Right ventricle myocardium inferior (tissue), 1 donor: ENCODE data around the gene RIMS1. TPM values are rescaled to one million over a fixed set of nuclear protein-coding genes. Genes with fewer than 3 reads are reported as not detected.

Source experiments
- ATAC-seq: fragments of 200-7000 bp; cut with Tn5 transposase; one replicate; pipeline ENCODE4 v1.9.1; 2020; ENCODE audit warnings: mild to moderate bottlenecking, moderate library complexity
- DNase-seq: peaks from one replicate; pipeline ENCODE4 v3.0.0; 2021; ENCODE audit errors: missing footprints
- intact Hi-C: fragments of 100-400 bp; cut with DNase I; formaldehyde crosslinking; loops from one replicate; pipeline ENCODE4 v1.11.0; 2022
- total RNA-seq: library from RNA; stranded (reverse); fragmentation: NEBNext Ultra II Directional; extraction: Animal tissue kit (Norgen Biotek cat#: 25700); gene quantifications from one replicate; pipeline ENCODE4 v1.2.1, GENCODE V29; 2021
- donor health status: DM: no; HTN: yes; CAD: no; lungs with severe emphysema.

RIMS1 gene
- total RNA-seq, 1 donor from 2014 or later: 1.3 TPM

GRCh38 chr6:72080260-72080941 lies 194.1 kb downstream of the RIMS1 start:
- no peak for DNase-seq
- ATAC-seq: no peak
- intact Hi-C loops: loop anchor here (5.0 kb wide), 1 partner anchor 543 kb away; no protein-coding TSS in a partner anchor

GRCh38 chr6:72081871-72082270 lies 195.5 kb downstream of the RIMS1 start:
- DNase-seq (no peak), ATAC-seq (no peak)
- intact Hi-C loops: loop anchor here (5.0 kb wide), 1 partner anchor 545 kb away; no protein-coding TSS in a partner anchor

DNA sequence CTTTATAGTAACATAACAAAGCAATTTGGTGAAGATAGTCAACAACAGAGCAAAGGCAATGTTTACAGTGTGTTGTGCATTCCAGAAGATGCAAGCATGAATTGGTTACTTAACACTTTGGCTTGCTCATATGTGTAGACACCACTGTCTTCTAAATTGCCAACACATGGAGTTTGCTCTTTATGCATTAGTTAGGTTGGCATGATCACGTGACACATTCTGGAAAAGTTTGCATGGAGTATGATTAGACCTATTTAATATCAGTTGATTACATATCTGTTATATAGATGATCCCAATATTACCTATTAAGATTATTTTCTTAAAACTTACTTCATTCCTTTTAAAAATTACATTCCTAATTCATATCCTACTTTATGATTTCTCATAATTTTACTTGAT lies 197.6 kb downstream of the RIMS1 start:
- intact Hi-C loops: loop anchor here (5.0 kb wide), 1 partner anchor 547 kb away; no protein-coding TSS in a partner anchor
- no peak for DNase-seq
- ATAC-seq: no peak

GRCh38 chr6:72084992-72085569 lies 198.7 kb downstream of the RIMS1 start:
- ATAC-seq (no peak), DNase-seq (no peak)
- intact Hi-C loops: loop anchor here (5.0 kb wide), 1 partner anchor 548 kb away; no protein-coding TSS in a partner anchor

- intact Hi-C loops: no loop called here
- ATAC-seq: no peak
- DNase-seq: no peak
Measured at GRCh38 chr6:72094506-72094905, 208.2 kb downstream of the RIMS1 start.

GRCh38 chr6:72102561-72102960 lies 216.2 kb downstream of the RIMS1 start:
- intact Hi-C loops: no loop called here
- ATAC-seq (no peak), DNase-seq (no peak)

DNA sequence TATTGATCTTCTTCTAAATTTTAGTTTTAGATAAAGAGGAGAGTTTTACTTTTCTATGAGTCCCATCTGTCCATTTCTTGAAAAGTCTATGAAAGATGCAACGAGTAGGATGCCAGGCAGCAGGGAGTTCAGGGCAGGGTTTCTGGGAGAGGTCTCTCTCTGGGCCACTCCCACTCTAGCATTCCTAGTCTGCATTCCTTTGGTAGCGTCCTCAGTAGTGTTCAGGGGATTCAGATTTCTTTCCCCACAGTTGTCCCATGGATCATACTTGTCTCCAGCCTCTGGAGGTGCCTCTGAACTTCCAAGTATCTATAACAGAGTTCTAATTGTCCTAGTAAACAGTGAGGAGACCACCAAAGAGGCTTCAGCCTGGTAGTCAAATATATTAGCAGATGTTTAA lies 225.3 kb downstream of the RIMS1 start:
- intact Hi-C loops: no loop called here
- ATAC-seq: no peak

DNA sequence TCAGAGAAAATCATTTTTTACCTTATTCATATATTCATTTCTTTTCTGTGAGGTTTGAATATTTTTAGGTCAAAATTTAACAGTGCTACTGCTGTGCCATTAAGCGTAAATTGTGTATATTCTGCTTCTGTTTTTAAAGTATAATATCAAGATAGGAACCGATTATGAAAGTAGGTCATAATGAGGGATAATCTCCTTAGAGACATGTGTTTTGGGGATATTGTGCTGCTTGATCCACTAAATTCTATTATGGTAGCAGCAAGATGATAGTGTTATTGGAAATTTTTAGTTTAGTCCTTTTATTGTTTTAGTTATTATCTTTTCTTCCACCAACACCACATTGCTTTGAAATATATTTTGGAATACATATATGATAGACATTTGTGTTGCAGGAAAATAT lies 244.0 kb downstream of the RIMS1 start:
- ATAC-seq (no peak), DNase-seq (no peak)
- intact Hi-C loops: no loop called here

More for the DNA sequence above, 225.3 kb downstream of the RIMS1 start:
- DNase-seq: no peak

DNA sequence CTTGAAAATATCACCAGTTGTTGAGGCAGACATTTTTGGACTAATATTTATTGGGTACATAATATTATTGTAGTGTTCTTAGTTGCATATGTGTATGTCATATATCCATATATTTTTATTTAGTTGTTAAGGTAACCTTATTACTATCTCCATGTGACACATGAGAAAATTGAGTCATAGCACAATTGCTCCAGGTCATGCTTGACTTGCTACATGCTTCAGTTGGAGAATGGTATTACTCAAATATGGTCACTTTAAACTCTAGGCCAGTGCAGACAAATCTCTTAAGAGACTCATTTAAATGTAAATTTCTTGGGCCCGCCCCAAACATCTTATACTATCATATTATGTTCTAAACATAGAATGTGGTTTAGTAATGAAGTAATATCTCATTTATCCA lies 246.1 kb downstream of the RIMS1 start:
- intact Hi-C loops: no loop called here
- ATAC-seq (no peak), DNase-seq (no peak)

DNA sequence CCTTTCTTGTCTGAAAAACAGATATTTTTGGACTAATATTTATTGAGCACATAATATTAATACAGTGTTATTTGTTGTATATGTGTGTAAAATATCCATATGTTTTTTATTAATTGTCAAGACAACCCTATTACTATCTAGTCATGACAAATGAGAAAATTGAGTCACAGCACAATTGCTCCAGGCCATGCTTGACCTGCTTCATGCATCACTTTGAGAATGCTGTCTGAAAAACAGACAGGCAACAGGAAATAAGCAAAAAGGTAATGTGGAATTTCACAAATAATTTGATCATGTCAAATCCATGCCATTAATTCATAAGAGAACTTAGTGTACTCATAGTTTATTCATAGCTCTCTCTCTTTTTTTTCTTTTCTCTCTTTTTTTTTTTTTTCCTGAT lies 246.5 kb downstream of the RIMS1 start:
- DNase-seq (no peak), ATAC-seq (no peak)
- intact Hi-C loops: no loop called here

- ATAC-seq: no peak
- intact Hi-C loops: no loop called here
- DNase-seq: no peak
Measured at GRCh38 chr6:72133324-72133723, 247.0 kb downstream of the RIMS1 start.

- intact Hi-C loops: no loop called here
- ATAC-seq (no peak), DNase-seq (no peak)
Measured at GRCh38 chr6:72140795-72141194, 254.4 kb downstream of the RIMS1 start.

DNA sequence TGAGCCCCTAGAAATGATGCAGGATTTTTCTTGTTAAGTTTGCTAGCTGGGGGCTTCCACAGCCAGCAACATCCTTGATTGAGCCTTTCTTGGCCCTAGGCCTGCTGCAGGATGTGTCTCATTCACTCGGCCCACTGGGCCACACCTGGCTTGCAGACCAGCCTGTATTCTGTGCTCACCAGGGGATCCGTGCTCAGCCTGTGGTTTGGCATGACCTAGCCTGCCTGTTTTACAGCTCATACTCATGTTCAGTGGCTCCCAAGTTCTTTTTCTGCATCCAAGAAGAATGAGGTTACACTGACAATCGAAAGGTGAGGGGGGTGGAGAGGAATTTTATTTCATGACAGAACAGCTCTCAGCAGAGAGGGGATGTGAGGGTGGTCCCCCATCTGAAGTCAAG lies 263.4 kb downstream of the RIMS1 start:
- no peak for DNase-seq
- no peak for ATAC-seq
- intact Hi-C loops: no loop called here

- intact Hi-C loops: no loop called here
- DNase-seq (no peak), ATAC-seq (no peak)
Measured at GRCh38 chr6:72151742-72152141, 265.4 kb downstream of the RIMS1 start.

GRCh38 chr6:72175916-72176315 lies 289.6 kb downstream of the RIMS1 start:
- intact Hi-C loops: no loop called here
- DNase-seq (no peak), ATAC-seq (no peak)

- no peak for DNase-seq
- intact Hi-C loops: no loop called here
- ATAC-seq: no peak
Measured at GRCh38 chr6:72182337-72183246, 296.2 kb downstream of the RIMS1 start.

DNA sequence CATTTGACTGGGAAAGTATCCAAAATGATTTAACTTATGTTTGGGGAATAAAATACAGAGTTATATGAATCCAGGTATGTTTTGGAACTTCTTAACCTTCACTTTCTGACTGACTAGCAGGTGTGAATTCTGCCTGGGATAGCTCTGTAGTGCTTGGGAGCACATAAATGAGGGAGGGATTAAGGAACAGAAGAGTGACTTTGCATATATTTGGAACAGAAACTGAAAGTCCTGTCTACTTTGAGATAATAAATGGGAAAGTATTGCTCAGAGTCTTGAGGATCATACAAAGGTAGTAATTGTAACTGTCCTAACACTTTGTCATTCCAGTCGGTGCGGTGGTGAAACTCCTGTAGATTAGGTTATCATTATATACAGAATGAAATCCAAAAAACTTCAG lies 317.6 kb downstream of the RIMS1 start:
- ATAC-seq (no peak), DNase-seq (no peak)
- intact Hi-C loops: no loop called here

DNA sequence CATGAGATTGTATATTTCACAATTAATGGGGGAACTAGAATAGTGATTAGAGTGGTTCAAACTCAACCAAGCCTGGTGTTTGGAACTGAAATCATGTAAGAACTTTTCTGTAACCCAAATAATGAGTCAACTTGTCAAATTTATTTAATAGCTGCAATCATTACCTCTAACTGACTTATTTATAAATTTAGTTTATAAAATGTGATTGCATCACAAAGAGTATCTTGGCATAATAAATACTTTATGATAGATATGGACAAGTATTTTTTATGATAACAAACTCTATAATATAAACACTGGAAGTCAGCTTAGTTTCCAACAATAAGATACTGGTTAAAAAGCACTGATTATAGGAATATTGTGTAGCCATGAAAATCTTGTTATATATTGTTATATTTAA lies 319.1 kb downstream of the RIMS1 start:
- intact Hi-C loops: no loop called here
- ATAC-seq (no peak), DNase-seq (no peak)

GRCh38 chr6:72206606-72207005 lies 320.3 kb downstream of the RIMS1 start:
- DNase-seq (no peak), ATAC-seq (no peak)
- intact Hi-C loops: no loop called here

DNA sequence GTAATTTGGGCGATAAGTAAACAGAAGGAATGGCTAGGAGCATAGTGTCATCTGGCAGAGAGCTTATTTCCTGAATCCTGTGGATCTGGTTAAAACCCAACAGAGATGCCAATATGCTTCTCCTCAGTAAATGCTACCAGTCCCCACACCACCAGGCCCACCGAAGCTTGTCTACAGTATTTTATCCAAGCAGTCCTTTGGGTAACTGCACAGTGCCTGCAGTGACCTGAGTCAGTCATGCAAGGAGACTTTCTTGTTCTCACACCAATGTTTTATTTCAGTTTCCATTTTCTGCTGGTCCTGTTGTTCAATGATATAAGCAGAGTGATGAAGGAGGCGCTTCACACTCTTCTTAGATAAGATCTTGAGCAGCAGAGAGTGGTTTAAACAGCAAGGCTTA lies 326.3 kb downstream of the RIMS1 start:
- ATAC-seq (no peak), DNase-seq (no peak)
- intact Hi-C loops: no loop called here
